CD4-positive, alpha-beta T cell (primary cell): ENCODE results near the gene RBMS2. TPM values are rescaled to one million over a fixed set of nuclear protein-coding genes. Genes with fewer than 3 reads are reported as not detected.
"Not testable (repeated sequence)": the region's sequence is repeated elsewhere in the genome, so short reads cannot be mapped to it uniquely, and the experiment has no call there.

Experiments
- ATAC-seq: fragments of 200-7000 bp; cut with Tn5 transposase; one replicate; pipeline ENCODE4 v1.10.0; 2022; ENCODE audit warnings: mild to moderate bottlenecking; ENCODE audit not compliant: poor library complexity
- CTCF ChIA-PET: fragments of 350-600 bp; sonication (Branson Sonifier 250); formaldehyde crosslinking; loops from one replicate; lab custom pipeline; 2021; ENCODE audit warnings: antibody characterized with exemption, inconsistent platforms; lab: Charles Lee
- POLR2A ChIA-PET: fragments of 350-600 bp; sonication (Branson Sonifier 250); formaldehyde crosslinking; loops from one replicate; lab custom pipeline; 2021; ENCODE audit warnings: antibody characterized with exemption, inconsistent platforms; lab: Charles Lee
- DNase-seq, 14 experiments: peaks; one replicate each; pipeline ENCODE4 v3.0.0-alpha.2; 2013 to 2020; ENCODE audit warnings: mixed read lengths in 2 of 14
- H3K27ac ChIP-seq, 2 donors: one replicate each; pipeline versions ENCODE4 v1.5.1 to v1.7.0; 2013; ENCODE audit warnings: low read length in 2 of 2, low read depth in 1 of 2, mild to moderate bottlenecking in 1 of 2
- H3K27me3 ChIP-seq, 2 experiments: 1 replicate in 1 of 2; 2 replicates in 1 of 2; pipeline versions ENCODE4 v1.6.1 to v1.7.0; 2013; ENCODE audit warnings: low read length in 2 of 2, control low read depth in 1 of 2, mild to moderate bottlenecking in 1 of 2, moderate library complexity in 1 of 2; ENCODE audit not compliant: insufficient read depth in 2 of 2, control insufficient read depth in 1 of 2
- H3K36me3 ChIP-seq: one replicate; pipeline ENCODE4 v1.6.1; 2013; ENCODE audit warnings: low read length, control low read depth; ENCODE audit not compliant: insufficient read depth
- H3K4me1 ChIP-seq: one replicate; pipeline ENCODE4 v1.6.1; 2013; ENCODE audit warnings: low read length, control low read depth; ENCODE audit not compliant: insufficient read depth
- H3K4me3 ChIP-seq: one replicate; pipeline ENCODE4 v1.5.1; 2013; ENCODE audit warnings: mild to moderate bottlenecking, low read length, moderate library complexity
- H3K9me3 ChIP-seq, 2 experiments: 1 replicate in 1 of 2; 2 replicates in 1 of 2; pipeline versions ENCODE4 v1.6.1 to v1.7.0; 2013; ENCODE audit warnings: low read length in 2 of 2, mild to moderate bottlenecking in 2 of 2, control low read depth in 1 of 2, moderate library complexity in 1 of 2; ENCODE audit not compliant: control insufficient read depth in 1 of 2, insufficient read depth in 1 of 2
- H3K27ac Mint-ChIP-seq: one replicate; pipeline ENCODE4 v1.8.0; 2020; ENCODE audit warnings: mixed read lengths
- H3K27me3 Mint-ChIP-seq: one replicate; pipeline ENCODE4 v1.8.0; 2021; ENCODE audit warnings: mixed read lengths
- H3K36me3 Mint-ChIP-seq: one replicate; pipeline ENCODE4 v1.8.0; 2021; ENCODE audit warnings: low read depth, mixed read lengths
- H3K4me1 Mint-ChIP-seq: one replicate; pipeline ENCODE4 v1.8.0; 2021; ENCODE audit warnings: low read depth, mixed read lengths
- H3K4me3 Mint-ChIP-seq: one replicate; pipeline ENCODE4 v1.8.0; 2020; ENCODE audit warnings: mild to moderate bottlenecking, mixed read lengths
- H3K9me3 Mint-ChIP-seq: one replicate; pipeline ENCODE4 v1.8.0; 2020; ENCODE audit warnings: mixed read lengths
- intact Hi-C, 2 experiments: fragments of 100-400 bp; cut with DNase I in 1 of 2; cut with micrococcal nuclease in 1 of 2; formaldehyde crosslinking; loops; one replicate each; pipeline versions ENCODE4 v1.15.1 to v1.9.0; 2023 to 2025; cut with DNase I, micrococcal nuclease
- total RNA-seq, 174 experiments: library from RNA in 2 of 174; stranded (reverse) in 2 of 174; gene quantifications; one replicate each; pipeline ENCODE4 v1.2.3 and lab custom pipeline; 2021 to 2026
- TF ChIP-seq, protein P1 (sequence below): fragments of 200-600 bp; IDR thresholded peaks from one replicate; pipeline ENCODE4 v1.8.0; 2022; ENCODE audit warnings: antibody characterized with exemption, mild to moderate bottlenecking

The RBMS2 gene
- total RNA-seq, 2 experiments from 2014 or later: 5.1 to 10.8 TPM

- Mint-ChIP-seq H3K4me1 (peaks cover 19% of the 10 kb centered on the region), H3K36me3 (no peaks in the 10 kb centered on the region), H3K27me3 (peaks cover 27% of the 10 kb centered on the region), H3K4me3 (peak within 1 kb of the TSS; percentile 90), H3K9me3 (no peaks in the 10 kb centered on the region), H3K27ac (peak within 1 kb of the TSS; percentile 34)
- Histone ChIP-seq H3K4me1 (peaks cover 21% of the 10 kb centered on the region), H3K36me3 (no peaks in the 10 kb centered on the region), H3K4me3 (peak within 1 kb of the TSS; percentile 70), H3K27me3 (peaks cover 0 to 4% of the 10 kb centered on the region in 2 experiments), H3K9me3 (peaks cover 0 to 6% of the 10 kb centered on the region in 2 experiments), H3K27ac (no peak within 1 kb of the TSS)
- intact Hi-C loops: no loop called here
- POLR2A ChIA-PET: interaction anchor here (0.6 to 1.6 kb wide), 20 partner anchors 9 to 371 kb away, joined by 3 to 8 read pairs (median 4); partner anchors contain the start of genes ANKRD52, ATP5F1B, IL23A and RBMS2
- DNase-seq (peak; percentile 57 to 90 (median 70)), ATAC-seq (peak; percentile 98)
- TF ChIP-seq, protein P1, sequence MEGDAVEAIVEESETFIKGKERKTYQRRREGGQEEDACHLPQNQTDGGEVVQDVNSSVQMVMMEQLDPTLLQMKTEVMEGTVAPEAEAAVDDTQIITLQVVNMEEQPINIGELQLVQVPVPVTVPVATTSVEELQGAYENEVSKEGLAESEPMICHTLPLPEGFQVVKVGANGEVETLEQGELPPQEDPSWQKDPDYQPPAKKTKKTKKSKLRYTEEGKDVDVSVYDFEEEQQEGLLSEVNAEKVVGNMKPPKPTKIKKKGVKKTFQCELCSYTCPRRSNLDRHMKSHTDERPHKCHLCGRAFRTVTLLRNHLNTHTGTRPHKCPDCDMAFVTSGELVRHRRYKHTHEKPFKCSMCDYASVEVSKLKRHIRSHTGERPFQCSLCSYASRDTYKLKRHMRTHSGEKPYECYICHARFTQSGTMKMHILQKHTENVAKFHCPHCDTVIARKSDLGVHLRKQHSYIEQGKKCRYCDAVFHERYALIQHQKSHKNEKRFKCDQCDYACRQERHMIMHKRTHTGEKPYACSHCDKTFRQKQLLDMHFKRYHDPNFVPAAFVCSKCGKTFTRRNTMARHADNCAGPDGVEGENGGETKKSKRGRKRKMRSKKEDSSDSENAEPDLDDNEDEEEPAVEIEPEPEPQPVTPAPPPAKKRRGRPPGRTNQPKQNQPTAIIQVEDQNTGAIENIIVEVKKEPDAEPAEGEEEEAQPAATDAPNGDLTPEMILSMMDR: no peak
- CTCF ChIA-PET: interaction anchor here (1.1 kb wide), 1 partner anchor 24 kb away, joined by 4 read pairs; no protein-coding TSS in a partner anchor
Observed at GRCh38 chr12:56488041-56488955, 33.3 kb upstream of the RBMS2 start, which contains the start of gene GLS2. Gene GLS2, minus strand, starts transcription at chr12:56488161. Its CDS starts 43 bp downstream, at chr12:56488118.

GRCh38 chr12:56490360-56490759 is 31.3 kb upstream of the RBMS2 start:
- CTCF ChIA-PET: interaction anchor here (0.6 kb wide), 1 partner anchor 267 kb away, joined by 3 read pairs; no protein-coding TSS in a partner anchor
- H3K36me3 Mint-ChIP-seq: no peaks in the 10 kb centered on the region

GRCh38 chr12:56493409-56494105 is 28.1 kb upstream of the RBMS2 start:
- intact Hi-C loops, H3K36me3 Mint-ChIP-seq, ATAC-seq, H3K27me3 ChIP-seq, H3K4me1 ChIP-seq, H3K4me1 Mint-ChIP-seq, H3K4me3 Mint-ChIP-seq, DNase-seq, H3K4me3 ChIP-seq, H3K27ac ChIP-seq, H3K36me3 ChIP-seq, CTCF ChIA-PET, POLR2A ChIA-PET, H3K27ac Mint-ChIP-seq, H3K9me3 Mint-ChIP-seq: not testable (repeated sequence)
- H3K9me3 ChIP-seq: peaks cover 0 to 16% of the 10 kb centered on the region in 2 experiments
- peaks cover 23% of the 10 kb centered on the region for H3K27me3 Mint-ChIP-seq

More at GRCh38 chr12:56490360-56490759, 31.3 kb upstream of the RBMS2 start:
- intact Hi-C loops: no loop called here
- no peak overlapping the region for H3K27ac ChIP-seq
- peaks cover 21% of the 10 kb centered on the region for H3K4me1 ChIP-seq
- peaks cover 19% of the 10 kb centered on the region for H3K4me1 Mint-ChIP-seq
- no peak overlapping the region for H3K4me3 Mint-ChIP-seq
- H3K36me3 ChIP-seq: no peaks in the 10 kb centered on the region
- POLR2A ChIA-PET: no interaction called here
- H3K9me3 Mint-ChIP-seq: no peaks in the 10 kb centered on the region
- no peak overlapping the region for H3K4me3 ChIP-seq
- peaks cover 27% of the 10 kb centered on the region for H3K27me3 Mint-ChIP-seq
- peaks cover 0 to 6% of the 10 kb centered on the region in 2 experiments for H3K27me3 ChIP-seq
- H3K9me3 ChIP-seq: peaks cover 0 to 20% of the 10 kb centered on the region in 2 experiments
- no peak for DNase-seq
- ATAC-seq: no peak
- TF ChIP-seq, protein P1: no peak
- H3K27ac Mint-ChIP-seq: no peak overlapping the region

DNA sequence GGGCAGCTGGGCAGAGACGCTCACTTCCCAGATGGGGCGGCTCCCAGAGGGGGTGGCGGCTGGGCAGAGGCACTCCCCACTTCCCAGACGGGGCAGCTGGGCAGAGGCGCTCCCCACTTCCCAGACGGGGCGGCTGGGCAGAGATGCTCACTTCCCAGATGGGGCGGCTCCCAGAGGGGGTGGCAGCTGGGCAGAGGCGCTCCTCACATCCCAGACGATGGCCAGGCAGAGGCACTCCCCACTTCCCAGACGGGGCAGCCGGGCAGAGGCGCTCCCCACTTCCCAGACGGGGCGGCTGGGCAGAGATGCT is 27.6 kb upstream of the RBMS2 start:
- intact Hi-C loops, H3K27me3 ChIP-seq, H3K4me3 ChIP-seq, H3K9me3 Mint-ChIP-seq, ATAC-seq, H3K27ac ChIP-seq, POLR2A ChIA-PET, H3K4me3 Mint-ChIP-seq, H3K4me1 Mint-ChIP-seq, CTCF ChIA-PET, DNase-seq, H3K27ac Mint-ChIP-seq, H3K4me1 ChIP-seq, H3K36me3 Mint-ChIP-seq, H3K36me3 ChIP-seq: not testable (repeated sequence)
- H3K27me3 Mint-ChIP-seq: peaks cover 23% of the 10 kb centered on the region
- peaks cover 0 to 13% of the 10 kb centered on the region in 2 experiments for H3K9me3 ChIP-seq

DNA sequence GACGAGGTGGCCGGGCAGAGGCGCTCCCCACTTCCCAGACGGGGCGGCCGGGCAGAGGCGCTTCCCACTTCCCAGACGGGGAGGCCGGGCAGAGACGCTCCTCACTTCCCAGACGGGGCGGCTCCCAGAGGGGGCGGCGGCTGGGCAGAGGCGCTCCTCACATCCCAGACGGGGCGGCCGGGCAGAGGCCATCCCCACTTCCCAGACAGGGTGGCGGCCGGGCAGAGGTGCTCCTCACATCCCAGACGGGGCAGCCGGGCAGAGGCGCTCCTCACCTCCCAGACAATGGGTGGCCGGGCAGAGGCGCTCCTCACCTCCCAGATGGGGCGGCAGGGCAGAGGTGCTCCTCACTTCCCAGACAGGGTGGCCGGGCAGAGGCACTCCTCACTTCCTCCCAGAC is 27.1 kb upstream of the RBMS2 start:
- H3K27me3 ChIP-seq, DNase-seq, H3K9me3 Mint-ChIP-seq, CTCF ChIA-PET, intact Hi-C loops, H3K36me3 ChIP-seq, ATAC-seq, H3K4me3 ChIP-seq, POLR2A ChIA-PET, H3K4me3 Mint-ChIP-seq, H3K27ac Mint-ChIP-seq, H3K27ac ChIP-seq, H3K4me1 Mint-ChIP-seq, H3K4me1 ChIP-seq, H3K36me3 Mint-ChIP-seq: not testable (repeated sequence)
- peaks cover 0 to 13% of the 10 kb centered on the region in 2 experiments for H3K9me3 ChIP-seq
- H3K27me3 Mint-ChIP-seq: peaks cover 23% of the 10 kb centered on the region
